Mesendoderm (in vitro differentiated cells): ENCODE data around the gene ENC1. TPM values are rescaled to one million over a fixed set of nuclear protein-coding genes. Genes with fewer than 3 reads are reported as not detected.

ENCODE experiments used
- DNase-seq: peaks from one replicate; pipeline ENCODE4 v3.0.0; 2013
- H2AK5ac ChIP-seq: 2 replicates; pipeline ENCODE4 v1.6.1; 2013; ENCODE audit warnings: low read length, inconsistent platforms
- H2BK120ac ChIP-seq: 2 replicates; pipeline ENCODE4 v1.6.1; 2013; ENCODE audit warnings: low read depth, mild to moderate bottlenecking, low read length, moderate library complexity, mixed read lengths
- H2BK15ac ChIP-seq: replicated peaks from 2 replicates; pipeline ENCODE4 v1.6.1; 2013; ENCODE audit warnings: low read depth, mild to moderate bottlenecking, moderate library complexity
- H2BK5ac ChIP-seq: 2 replicates; pipeline ENCODE4 v1.6.1; 2013; ENCODE audit warnings: low read length, inconsistent platforms
- H3K18ac ChIP-seq: 2 replicates; pipeline ENCODE4 v1.6.1; 2013; ENCODE audit warnings: mild to moderate bottlenecking, low read length, mixed read lengths
- H3K23ac ChIP-seq: one replicate; pipeline ENCODE4 v1.6.1; 2013; ENCODE audit warnings: low read length
- H3K27ac ChIP-seq: 2 replicates; pipeline ENCODE4 v1.5.1; 2013; ENCODE audit warnings: low read depth, mild to moderate bottlenecking, inconsistent platforms, low read length, moderate library complexity
- H3K27me3 ChIP-seq: 2 replicates; pipeline ENCODE4 v1.6.1; 2013; ENCODE audit warnings: low read length, control low read depth, mild to moderate bottlenecking, inconsistent platforms; ENCODE audit not compliant: insufficient read depth, poor library complexity
- H3K36me3 ChIP-seq: 2 replicates; pipeline ENCODE4 v1.6.1; 2013; ENCODE audit warnings: low read length, inconsistent platforms; ENCODE audit not compliant: control insufficient read depth, insufficient read depth
- H3K4ac ChIP-seq: one replicate; pipeline ENCODE4 v1.6.1; 2013; ENCODE audit warnings: low read depth, mild to moderate bottlenecking, low read length, moderate library complexity
- H3K4me1 ChIP-seq: 2 replicates; pipeline ENCODE4 v1.6.1; 2013; ENCODE audit warnings: low read depth, low read length, inconsistent platforms; ENCODE audit not compliant: control insufficient read depth
- H3K4me2 ChIP-seq: 2 replicates; pipeline ENCODE4 v1.6.1; 2013; ENCODE audit warnings: low read length
- H3K4me3 ChIP-seq: 2 replicates; pipeline ENCODE4 v1.5.1; 2013; ENCODE audit warnings: mild to moderate bottlenecking, low read length
- H3K56ac ChIP-seq: one replicate; pipeline ENCODE4 v1.6.1; 2013; ENCODE audit warnings: low read length
- H3K79me1 ChIP-seq: 2 replicates; pipeline ENCODE4 v1.6.1; 2013; ENCODE audit warnings: low read length, inconsistent platforms
- H3K79me2 ChIP-seq: 2 replicates; pipeline ENCODE4 v1.6.1; 2013; ENCODE audit warnings: mild to moderate bottlenecking, low read length; ENCODE audit not compliant: control insufficient read depth, insufficient read depth
- H3K9ac ChIP-seq: 2 replicates; pipeline ENCODE4 v1.6.1; 2013; ENCODE audit warnings: low read length, inconsistent platforms
- H4K5ac ChIP-seq: one replicate; pipeline ENCODE4 v1.6.1; 2013; ENCODE audit warnings: low read length
- H4K8ac ChIP-seq: one replicate; pipeline ENCODE4 v1.6.1; 2013; ENCODE audit warnings: low read depth, mild to moderate bottlenecking, control low read depth, low read length, moderate library complexity
- whole genome bisulfite sequencing: extraction: QIAGEN DNeasy Blood & Tissue Kit; methylation state at CpG from one replicate; pipeline ENCODE4 v1.1.7; 2013; ENCODE audit warnings: low lambda C conversion rate, missing lambda C conversion rate; ENCODE audit not compliant: insufficient coverage; ENCODE audit errors: extremely low coverage; 5-methylcytosine and 5-hydroxymethylcytosine counted together
- polyA plus RNA-seq, 2 experiments: library from polyadenylated mRNA; stranded (reverse); fragments of 200-250 nt; gene quantifications; one replicate each; pipeline ENCODE4 v1.2.3, GENCODE V29; 2013

ENC1 gene, protein sequence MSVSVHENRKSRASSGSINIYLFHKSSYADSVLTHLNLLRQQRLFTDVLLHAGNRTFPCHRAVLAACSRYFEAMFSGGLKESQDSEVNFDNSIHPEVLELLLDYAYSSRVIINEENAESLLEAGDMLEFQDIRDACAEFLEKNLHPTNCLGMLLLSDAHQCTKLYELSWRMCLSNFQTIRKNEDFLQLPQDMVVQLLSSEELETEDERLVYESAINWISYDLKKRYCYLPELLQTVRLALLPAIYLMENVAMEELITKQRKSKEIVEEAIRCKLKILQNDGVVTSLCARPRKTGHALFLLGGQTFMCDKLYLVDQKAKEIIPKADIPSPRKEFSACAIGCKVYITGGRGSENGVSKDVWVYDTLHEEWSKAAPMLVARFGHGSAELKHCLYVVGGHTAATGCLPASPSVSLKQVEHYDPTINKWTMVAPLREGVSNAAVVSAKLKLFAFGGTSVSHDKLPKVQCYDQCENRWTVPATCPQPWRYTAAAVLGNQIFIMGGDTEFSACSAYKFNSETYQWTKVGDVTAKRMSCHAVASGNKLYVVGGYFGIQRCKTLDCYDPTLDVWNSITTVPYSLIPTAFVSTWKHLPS
- polyA plus RNA-seq (2013, experiment 1 of 2), result 16.0 TPM
- polyA plus RNA-seq (2013, experiment 2 of 2), result 14.6 TPM

DNA sequence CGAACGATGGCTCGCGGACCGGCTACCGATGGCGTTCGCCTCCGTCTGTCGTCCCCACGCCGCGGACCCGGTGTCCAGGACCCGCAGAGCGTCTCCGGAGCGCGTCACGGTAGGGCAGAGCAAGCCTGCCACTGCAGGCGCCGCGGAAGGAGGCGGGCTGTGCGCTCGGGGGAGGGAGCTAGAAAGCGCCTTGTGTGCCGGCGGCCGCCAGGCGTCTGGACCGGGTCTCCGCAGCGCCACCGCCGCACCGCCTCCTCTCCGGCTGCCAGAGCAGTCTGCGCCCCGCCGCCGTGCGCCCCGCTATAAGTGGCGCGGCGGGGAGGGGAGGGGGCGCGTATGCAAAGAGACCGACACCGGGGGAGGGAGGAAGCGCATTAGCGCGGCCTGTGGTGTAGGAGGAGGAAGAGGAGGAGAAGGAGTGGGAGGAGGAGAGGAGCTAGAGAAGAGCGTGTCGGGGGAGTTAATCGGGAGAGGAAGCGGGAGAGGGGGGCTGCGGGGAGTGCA, at the start of gene ENC1:
Gene ENC1 (minus strand): TSS at position 279 of the 504 bp plus-strand sequence. CDS start 4,243 bp downstream, outside the sequence.
- DNase-seq, result peak; percentile 99
- Histone ChIP-seq H3K56ac (peak within 1 kb of the TSS; percentile 99), H3K27ac (peak within 1 kb of the TSS; percentile 93), H3K18ac (peak within 1 kb of the TSS; percentile 83), H3K79me1 (peaks cover 20% of the 10 kb centered on the region), H2BK5ac (peak within 1 kb of the TSS; percentile 99), H4K5ac (peak within 1 kb of the TSS; percentile 68), H3K4me1 (peaks cover 4% of the 10 kb centered on the region), H2AK5ac (peak within 1 kb of the TSS; percentile 72), H3K27me3 (no peaks in the 10 kb centered on the region), H4K8ac (no peak within 1 kb of the TSS), H3K9ac (peak within 1 kb of the TSS; percentile 99), H2BK120ac (peak within 1 kb of the TSS; percentile 90), H3K4me2 (peak within 1 kb of the TSS; percentile 99), H3K4ac (peak within 1 kb of the TSS; percentile 40), H3K79me2 (peaks cover 48% of the 10 kb centered on the region), H3K23ac (peak within 1 kb of the TSS; percentile 92), H2BK15ac (peak within 1 kb of the TSS; percentile 67), H3K4me3 (peak within 1 kb of the TSS; percentile 96), H3K36me3 (peaks cover 7% of the 10 kb centered on the region)
- whole genome bisulfite sequencing, result no CpG with 5 or more reads among the region's 59 CpGs

GRCh38 chr5:74686962-74687751, 46.6 kb upstream of the ENC1 start:
- Histone ChIP-seq H2BK120ac (no peak overlapping the region), H3K18ac (no peak overlapping the region), H2AK5ac (no peak overlapping the region), H3K79me2 (no peaks in the 10 kb centered on the region), H3K9ac (no peak overlapping the region), H4K5ac (no peak overlapping the region), H2BK15ac (no peak overlapping the region), H3K79me1 (no peaks in the 10 kb centered on the region), H3K4me2 (no peak overlapping the region), H3K4me3 (no peak overlapping the region), H3K27ac (no peak overlapping the region), H3K36me3 (no peaks in the 10 kb centered on the region), H4K8ac (no peak overlapping the region), H2BK5ac (no peak overlapping the region), H3K56ac (no peak overlapping the region), H3K4me1 (peaks cover 2% of the 10 kb centered on the region), H3K27me3 (no peaks in the 10 kb centered on the region), H3K4ac (no peak overlapping the region), H3K23ac (no peak overlapping the region)
- no CpG with 5 or more reads among the region's 5 CpGs for WGBS
- DNase-seq, result no peak

GRCh38 chr5:74685979-74686631, 45.6 kb upstream of the ENC1 start:
- Histone ChIP-seq H3K27me3 (no peaks in the 10 kb centered on the region), H3K56ac (peak overlapping the region; percentile 98), H2AK5ac (no peak overlapping the region), H3K79me1 (no peaks in the 10 kb centered on the region), H3K9ac (peak overlapping the region; percentile 80), H3K4me3 (no peak overlapping the region), H3K79me2 (no peaks in the 10 kb centered on the region), H3K27ac (no peak overlapping the region), H3K23ac (no peak overlapping the region), H3K18ac (no peak overlapping the region), H2BK15ac (no peak overlapping the region), H4K8ac (no peak overlapping the region), H3K4ac (no peak overlapping the region), H2BK120ac (no peak overlapping the region), H3K4me1 (peaks cover 2% of the 10 kb centered on the region), H4K5ac (no peak overlapping the region), H3K4me2 (peak overlapping the region; percentile 19), H2BK5ac (no peak overlapping the region), H3K36me3 (no peaks in the 10 kb centered on the region)
- DNase-seq, result peak; percentile 14
- WGBS, result no CpG with 5 or more reads among the region's 10 CpGs

- peak; percentile 95 for DNase-seq
- WGBS, result no CpG with 5 or more reads among the region's 78 CpGs
- no peak within 1 kb of the TSS for H2AK5ac ChIP-seq
- H2BK5ac ChIP-seq, result no peak within 1 kb of the TSS
- no peaks in the 10 kb centered on the region for H3K79me2 ChIP-seq
- no peak within 1 kb of the TSS for H3K27ac ChIP-seq
- H2BK15ac ChIP-seq, result no peak within 1 kb of the TSS
- H3K56ac ChIP-seq, result peak within 1 kb of the TSS; percentile 98
- H3K18ac ChIP-seq, result peak within 1 kb of the TSS; percentile 47
- H3K4ac ChIP-seq, result no peak within 1 kb of the TSS
- H3K23ac ChIP-seq, result no peak within 1 kb of the TSS
- peak within 1 kb of the TSS; percentile 19 for H3K4me2 ChIP-seq
- no peak within 1 kb of the TSS for H2BK120ac ChIP-seq
- H3K36me3 ChIP-seq, result no peaks in the 10 kb centered on the region
- peaks cover 2% of the 10 kb centered on the region for H3K4me1 ChIP-seq
- H3K27me3 ChIP-seq, result no peaks in the 10 kb centered on the region
- peak within 1 kb of the TSS; percentile 80 for H3K9ac ChIP-seq
- no peak within 1 kb of the TSS for H4K8ac ChIP-seq
- H3K79me1 ChIP-seq, result no peaks in the 10 kb centered on the region
- H4K5ac ChIP-seq, result no peak within 1 kb of the TSS
- H3K4me3 ChIP-seq, result peak within 1 kb of the TSS; percentile 76
Measured at GRCh38 chr5:74684900-74685851, 44.6 kb upstream of the ENC1 start, which contains the start of gene HEXB. Gene HEXB, plus strand, starts transcription at chr5:74685233. Its CDS starts 28 bp downstream, at chr5:74685261.
